Measurements from ENCODE around the gene RBM15.

The RBM15 gene, protein sequence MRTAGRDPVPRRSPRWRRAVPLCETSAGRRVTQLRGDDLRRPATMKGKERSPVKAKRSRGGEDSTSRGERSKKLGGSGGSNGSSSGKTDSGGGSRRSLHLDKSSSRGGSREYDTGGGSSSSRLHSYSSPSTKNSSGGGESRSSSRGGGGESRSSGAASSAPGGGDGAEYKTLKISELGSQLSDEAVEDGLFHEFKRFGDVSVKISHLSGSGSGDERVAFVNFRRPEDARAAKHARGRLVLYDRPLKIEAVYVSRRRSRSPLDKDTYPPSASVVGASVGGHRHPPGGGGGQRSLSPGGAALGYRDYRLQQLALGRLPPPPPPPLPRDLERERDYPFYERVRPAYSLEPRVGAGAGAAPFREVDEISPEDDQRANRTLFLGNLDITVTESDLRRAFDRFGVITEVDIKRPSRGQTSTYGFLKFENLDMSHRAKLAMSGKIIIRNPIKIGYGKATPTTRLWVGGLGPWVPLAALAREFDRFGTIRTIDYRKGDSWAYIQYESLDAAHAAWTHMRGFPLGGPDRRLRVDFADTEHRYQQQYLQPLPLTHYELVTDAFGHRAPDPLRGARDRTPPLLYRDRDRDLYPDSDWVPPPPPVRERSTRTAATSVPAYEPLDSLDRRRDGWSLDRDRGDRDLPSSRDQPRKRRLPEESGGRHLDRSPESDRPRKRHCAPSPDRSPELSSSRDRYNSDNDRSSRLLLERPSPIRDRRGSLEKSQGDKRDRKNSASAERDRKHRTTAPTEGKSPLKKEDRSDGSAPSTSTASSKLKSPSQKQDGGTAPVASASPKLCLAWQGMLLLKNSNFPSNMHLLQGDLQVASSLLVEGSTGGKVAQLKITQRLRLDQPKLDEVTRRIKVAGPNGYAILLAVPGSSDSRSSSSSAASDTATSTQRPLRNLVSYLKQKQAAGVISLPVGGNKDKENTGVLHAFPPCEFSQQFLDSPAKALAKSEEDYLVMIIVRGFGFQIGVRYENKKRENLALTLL

DNA sequence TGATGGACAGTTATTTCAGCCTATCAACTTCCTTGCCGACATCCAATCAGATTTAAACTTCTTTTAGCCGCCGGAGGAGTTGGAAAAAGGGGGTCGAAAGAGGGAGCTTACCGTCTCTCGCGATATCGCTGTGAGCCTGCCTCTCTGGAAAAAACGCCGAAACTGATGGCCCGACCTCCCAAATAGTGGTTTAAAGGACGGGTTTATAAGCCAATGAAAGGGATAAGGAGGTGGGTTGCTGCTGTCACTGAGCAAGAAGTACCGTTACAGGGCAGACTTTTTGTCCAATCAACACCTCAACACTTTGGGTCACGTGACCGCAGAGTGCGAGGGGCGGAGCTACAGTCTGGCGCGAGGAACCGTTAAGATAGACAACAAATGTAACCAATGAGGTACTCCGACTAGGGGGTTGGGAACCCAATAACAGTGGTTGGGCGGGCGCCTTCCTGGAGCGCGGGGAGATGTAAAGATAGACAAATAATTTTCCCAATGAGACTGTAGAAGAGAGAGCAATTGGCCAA is at the start of gene RBM15:
Gene RBM15 (plus strand): TSS at position 492 of the 521 bp plus-strand sequence. CDS start 29 bp downstream, at position 521.
- peak; percentile 96 for DNase-seq

DNA sequence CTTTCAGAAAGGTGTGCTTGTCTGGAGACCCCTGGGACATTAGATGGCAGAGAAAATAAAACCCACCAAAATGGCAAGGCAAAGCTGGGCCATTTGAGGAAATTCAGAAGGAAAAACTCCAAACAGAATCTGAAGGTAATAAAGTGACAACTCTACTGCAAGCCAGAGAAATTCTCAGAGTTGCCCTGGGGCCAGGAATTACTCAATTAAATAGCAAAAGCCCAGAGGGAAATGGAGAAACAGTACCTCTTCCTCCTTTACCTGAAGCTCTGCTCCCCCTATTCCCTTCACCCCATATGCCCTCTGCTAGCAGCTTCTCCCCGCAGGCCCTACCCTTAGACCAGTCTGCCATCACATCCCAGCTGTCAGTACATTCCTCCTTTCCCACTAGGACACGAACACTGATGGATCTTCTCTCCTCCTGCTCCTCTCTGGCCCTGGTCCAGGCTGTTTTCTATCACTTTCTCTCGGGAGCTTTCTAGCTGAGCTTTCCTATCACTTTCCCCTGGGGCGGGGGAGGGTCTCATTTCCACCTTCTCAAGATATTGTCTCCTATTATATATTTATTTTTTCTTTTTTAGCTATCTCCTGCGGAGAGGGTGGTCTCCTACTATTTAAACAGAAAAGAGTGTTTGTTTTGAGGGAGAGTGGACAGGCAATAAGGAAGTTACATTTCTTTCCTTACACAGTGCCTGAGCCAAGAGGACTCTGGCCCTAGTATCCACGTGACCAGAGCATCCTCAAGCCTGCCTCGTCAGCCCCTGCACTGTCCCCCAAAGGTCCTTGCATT is 47.7 kb upstream of the RBM15 start:
- DNase-seq, result no peak

DNA sequence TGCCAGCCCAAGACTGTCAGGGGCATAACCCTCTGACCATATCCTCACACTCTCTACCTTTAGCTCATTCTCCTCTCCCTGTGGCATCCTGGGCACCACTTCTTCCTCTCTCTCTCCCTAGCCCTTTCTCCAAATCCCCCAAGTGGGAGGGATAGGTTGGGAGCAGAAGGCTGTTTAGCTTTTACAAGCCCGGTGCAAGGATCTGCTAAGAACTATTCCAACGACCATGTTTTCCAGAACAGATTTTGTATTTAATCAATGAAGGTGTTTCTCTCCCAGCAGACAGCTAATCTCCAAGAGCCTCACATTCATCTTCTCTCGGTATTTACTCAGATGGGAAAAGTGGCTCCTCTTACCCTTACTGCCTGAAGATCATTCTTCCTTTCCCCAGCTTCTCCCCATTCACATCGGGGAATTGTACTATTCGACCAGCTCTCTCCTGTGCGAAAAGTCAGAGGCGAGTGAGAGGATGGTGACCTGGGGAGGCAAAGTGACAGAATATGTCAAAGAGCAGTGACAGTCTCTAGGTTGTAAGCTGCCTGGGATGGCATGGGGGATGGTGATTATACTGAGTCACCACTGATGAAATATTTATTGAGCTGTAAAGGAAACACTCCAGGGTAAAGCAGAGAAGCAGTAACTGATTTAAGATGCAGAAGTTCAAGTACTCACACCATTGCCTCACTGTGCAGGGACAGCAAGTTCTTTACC is 47.0 kb upstream of the RBM15 start:
- no peak for DNase-seq

DNA sequence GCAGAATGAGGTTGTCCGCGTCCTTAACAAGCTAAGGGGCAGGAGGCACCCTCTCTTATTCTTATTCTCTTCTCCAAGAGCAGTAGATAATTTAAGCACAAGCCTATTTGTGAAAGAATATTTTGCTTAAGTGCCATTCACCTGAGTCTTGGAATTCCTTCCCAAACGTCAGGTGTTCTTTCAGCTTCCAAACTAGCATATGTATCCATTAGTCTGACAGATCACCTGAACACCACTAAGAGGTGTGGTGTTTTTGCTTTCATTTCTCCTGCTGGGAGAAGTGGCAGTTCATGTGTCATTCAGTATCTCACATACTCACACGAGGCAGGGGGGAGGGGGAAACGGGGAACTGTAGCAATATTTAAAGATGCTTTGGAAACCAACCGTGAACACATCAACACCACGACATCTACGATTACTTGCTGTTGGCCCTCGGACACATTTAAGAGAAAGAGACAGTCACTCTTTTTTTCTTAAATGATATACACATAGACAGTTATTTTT is 45.5 kb upstream of the RBM15 start:
- no peak for DNase-seq

DNA sequence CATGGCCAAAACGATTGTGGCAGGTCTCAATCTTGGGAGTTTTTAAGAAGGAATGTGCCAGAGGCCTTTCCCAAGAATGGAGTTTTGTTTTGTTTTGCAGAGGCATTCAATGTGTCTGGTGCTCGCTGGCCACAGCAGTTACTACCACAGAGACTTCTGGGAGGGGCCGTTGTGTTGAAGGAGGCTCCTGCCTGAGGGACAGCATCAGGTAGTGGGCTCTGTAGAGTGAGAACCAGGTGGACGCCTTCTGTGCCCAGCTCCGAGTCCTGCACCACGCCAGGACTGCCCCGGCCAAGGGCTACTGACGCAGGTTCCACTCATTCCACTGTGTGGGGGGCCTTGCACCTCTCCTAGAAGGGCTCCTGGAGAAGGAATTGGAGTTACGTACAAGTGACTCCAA is 44.9 kb upstream of the RBM15 start:
- no peak for DNase-seq

DNA sequence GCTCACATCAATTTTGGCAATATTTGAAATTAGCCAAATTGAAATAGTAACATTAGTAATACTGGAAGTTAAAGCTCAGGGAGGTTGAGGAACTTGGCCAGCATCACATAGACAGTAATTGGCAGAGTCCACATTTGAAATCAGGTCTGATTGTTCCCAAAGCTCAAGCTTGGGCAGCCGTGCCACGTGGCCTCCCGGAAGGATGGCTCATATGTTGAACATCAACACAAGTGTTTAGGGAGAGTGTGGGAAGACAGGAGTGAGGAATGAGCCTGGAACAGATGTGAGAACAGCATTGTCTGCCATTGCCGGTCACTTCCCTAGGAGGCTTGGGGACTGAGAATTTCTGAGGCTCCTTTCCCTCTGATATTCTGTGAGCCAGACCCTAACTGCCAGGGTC is 40.2 kb upstream of the RBM15 start:
- DNase-seq, result no peak

DNA sequence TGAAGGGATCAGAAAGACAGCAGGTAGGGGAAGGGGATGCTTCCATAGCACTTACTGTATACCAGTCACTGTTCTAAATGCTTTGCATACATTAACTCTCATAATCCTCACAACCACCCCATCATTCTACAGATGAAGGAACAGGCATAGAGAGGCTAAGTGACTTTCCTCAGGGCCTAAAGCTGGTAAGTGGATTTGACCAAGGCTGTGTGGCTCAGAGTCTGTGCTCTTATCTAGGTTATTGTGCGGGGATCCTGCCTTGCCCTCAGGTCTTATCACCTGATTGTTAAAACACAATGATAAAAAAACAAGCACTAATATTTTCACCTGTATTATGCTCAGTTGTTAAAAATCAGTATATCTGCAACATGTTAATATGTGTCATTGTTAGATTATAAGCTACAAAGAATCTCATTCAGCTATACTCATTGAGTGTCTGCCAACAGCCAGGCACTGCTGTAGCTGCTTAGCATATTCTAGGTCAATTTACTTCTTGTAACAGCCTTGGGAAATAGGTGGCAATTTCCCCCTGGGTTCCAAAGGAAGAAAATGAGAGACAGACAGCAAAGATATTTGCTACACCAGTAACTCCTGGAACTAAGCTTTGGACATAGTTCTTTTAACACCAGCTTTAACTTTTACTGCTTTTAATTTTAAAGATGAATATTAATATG is 38.6 kb upstream of the RBM15 start:
- no peak for DNase-seq

DNA sequence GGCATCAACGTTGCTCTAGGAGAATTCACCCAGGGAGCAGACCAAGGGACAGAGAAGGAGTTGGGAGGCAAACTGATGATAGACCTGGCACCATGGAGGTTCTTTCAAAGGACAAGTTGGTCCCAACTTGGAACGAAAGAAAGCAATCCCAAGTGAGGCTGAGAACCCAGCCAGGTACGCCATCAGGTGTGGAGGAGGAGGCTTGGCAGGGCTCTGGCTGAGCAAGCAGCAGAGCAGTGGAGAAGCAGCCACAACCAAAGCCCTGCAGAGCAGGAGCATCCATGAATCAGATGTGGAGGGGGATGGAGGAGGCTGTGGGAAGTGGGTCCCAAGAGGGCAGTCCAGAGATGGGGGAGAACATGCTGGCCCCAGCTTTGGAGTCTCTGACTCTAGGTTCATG is 36.3 kb upstream of the RBM15 start:
- no peak for DNase-seq

DNA sequence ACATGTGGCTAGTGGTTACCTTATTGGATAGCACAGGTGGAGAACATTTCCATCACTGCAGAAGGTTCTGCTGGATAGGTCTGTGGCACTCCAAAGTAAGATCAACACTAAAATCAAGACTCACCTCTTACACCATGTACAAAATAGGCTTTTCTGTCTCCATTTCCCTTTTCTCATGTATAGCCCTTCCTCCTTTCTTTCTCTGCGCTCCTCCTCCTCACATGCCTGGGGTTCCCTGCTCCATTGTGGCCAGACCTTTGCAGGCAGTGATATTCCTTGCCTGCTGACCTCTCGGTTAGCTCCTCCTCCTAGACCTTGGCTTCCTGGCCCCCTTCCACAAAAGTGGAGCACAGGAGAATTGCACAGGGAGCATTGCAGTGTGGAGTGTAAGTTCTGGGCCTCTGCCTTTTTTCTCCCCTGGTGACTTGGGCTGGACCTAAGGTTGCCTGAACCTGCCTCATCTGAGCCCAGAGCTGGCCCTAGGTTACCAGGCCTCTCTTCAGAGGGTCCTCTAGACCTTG is 33.2 kb upstream of the RBM15 start:
- no peak for DNase-seq

DNA sequence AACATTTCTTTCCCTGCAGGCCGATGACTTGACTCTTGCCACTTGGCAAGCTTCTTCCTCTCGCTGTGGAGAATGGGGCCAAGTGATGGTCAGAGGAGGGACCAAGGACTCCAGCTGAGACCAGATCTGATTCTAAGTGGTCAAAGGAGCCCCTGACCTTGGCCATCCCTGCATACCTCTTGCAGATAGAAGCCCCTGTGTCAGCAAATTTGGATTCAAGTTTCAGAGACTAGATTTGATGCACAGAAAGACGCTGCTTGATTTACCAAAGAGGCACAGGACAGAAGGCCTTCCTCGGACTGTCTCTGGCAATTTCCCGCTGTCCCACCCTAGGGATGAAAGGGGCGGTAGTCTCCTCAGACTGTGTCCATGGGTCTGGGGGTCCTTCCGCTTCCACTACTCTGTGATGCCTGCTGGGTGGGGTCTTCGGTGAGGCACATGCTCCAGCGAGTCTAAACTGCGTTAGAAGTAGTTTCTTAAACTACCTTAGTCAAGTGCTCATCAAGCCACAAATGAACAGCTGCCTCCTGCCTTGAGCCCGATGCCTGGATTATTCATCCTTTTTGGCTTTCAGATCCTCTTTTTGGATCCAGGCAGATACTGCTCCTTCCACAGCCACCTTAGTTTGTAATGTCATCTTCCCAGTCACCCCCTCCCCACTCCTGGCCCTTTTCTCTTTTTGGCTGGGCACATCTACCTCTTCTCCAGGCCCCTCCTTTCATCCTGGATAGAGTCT is 31.8 kb upstream of the RBM15 start:
- no peak for DNase-seq

DNA sequence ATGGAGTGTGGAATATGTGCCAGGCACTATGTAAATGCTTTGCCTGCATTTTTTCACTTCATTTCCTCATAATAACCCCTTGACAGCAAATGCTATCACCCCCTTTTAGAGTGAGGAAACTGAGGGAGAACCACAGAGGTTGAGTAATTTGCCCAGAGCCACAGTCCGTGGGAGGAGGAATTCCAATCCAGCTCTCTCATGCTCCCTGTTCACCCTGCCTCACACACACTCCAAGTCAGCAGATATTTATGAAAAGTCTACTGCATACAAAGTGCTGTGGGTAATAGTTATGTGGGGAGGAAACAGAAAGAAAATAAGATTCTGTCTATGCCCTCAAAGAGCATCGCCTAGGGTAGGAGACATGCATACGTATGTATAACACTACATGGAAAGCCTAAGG is 30.9 kb upstream of the RBM15 start:
- DNase-seq, result no peak

DNA sequence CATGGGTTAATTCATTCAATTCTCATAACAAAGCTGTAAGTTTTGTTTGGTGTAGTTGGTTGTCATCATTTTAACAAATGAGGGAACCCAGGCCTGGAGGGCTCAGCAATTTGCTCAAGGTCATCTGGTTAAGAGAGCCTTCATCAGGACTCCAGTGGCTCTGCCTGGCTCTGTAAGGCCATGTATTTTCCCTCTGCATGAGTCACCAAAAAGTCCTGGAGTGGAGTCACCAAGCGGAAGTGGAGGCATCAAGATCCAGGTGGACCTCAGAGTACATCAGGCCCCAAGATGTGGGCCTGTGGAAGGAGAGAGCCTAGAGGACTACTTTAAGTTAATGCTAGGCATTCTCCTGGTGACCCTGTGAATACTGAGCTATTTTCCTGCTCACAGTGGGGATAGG is 30.0 kb upstream of the RBM15 start:
- no peak for DNase-seq

DNA sequence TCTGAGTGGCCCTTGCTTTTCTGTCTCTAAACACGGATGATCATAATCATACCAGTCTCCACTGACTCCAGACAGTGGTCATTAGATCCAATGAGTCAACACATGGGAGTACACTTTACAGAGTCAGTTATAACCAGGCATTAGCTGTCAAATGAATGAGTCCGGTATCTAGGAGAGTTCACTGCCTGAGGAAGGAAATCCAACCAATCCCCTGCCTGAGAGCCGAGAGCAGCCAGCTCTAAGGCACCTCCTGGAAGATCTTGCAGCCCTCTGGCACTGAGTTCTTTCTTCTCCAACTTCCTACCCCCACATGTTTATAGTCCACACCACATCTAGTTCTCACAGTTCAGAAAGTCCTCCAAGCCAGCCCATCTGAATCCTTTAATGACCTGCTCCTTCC is 29.4 kb upstream of the RBM15 start:
- DNase-seq, result no peak

DNA sequence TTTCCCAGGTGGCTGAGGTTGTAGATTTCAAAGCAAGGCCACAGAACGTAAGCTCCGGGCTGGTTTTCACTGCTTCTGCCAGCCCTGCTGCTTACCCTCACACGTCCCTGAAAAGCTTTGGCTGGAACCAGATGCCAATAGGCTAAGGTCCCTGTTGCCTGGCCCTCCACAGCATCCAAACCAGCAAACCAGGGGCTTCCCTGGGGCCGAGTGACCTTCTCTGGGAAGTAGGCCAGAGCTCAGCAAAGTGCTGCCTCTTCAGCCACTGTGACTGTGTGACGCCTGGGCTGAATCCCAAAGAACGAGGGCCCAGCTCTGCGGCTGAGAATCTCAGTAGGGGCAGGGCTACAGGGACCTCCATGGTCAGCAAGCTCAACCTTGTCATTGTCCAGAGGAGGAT is 28.9 kb upstream of the RBM15 start:
- DNase-seq, result no peak

DNA sequence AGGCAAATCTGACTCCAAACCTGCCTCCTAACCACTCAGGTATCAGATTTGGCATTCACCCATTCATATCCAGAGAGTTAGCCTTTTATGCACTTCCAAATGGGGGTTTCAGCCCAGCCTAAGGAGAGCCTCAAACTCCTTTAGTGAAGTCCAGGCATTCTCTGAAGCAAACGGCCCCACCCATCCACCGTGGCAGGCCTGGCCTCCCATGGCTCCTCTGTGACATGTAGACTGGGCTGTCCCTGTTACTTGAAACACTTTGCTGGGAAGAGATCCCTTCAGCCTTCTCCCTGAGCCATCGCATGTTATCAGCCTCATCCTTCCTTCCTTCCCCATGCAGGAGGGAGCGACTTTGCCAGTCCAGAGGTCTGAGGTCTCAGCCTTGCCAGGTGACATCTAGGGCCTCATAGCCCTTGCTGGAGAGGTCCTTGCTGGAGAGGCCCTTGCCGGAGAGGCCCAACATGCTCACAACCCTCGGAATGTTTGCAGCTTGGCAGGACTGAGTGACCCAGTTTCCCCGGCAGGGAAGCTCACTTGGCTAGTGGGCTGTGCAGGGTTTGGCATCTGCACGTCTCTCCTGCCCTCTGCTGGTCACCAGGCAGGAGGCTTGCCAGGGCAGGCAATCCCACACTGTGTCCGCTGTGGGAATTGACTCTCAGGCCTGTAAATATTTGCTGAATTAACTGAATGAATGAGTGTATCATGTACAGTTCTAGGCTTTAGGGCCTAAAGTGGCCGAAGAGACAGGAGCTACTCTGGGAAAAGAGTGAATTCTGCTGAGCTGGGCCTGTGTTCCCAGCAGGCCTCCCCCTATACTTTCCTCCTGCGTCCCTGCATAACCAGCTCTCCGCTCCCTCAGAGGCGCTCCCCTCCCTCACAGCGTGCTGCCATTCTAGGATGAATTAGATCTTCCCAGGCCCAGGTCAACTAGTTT is 26.7 kb upstream of the RBM15 start:
- peak; percentile 83 for DNase-seq

DNA sequence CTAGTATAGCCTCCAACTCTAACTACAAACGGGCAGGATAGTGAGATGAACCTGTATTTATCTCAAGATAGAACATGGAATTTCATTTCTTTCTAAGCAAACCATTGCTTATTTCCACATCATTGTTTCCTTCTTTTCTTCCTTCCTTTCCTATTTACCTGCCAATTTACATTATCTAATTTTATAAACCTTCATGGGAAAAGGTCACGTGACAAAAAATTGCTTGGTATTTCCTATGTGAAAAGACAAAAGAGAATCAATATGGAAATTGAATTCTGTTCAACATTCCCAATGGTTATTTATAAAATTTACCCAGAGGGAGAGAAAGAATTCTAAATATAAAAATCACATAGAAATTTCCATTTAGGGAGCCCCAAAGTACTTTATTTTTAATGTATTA is 22.4 kb upstream of the RBM15 start:
- no peak for DNase-seq

DNA sequence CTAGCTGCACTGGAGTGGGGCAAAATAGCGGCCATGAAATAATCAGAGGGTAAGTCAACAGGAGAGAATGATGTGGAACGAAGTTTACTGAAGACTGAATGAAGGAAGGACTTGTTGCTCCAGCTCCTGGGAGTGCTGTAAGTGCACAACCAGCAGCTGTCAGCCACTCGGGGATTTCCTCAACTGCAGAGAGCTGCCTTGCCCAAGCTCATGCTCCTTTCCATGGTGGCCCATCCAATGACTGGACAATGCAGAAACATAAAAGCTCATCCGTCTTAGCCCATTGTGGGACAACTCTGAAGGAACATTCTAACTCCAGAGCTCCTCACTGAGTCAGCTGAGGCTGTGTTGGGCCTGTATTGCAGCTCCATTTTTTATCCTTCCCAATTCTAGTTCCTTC is 21.1 kb upstream of the RBM15 start:
- no peak for DNase-seq

DNA sequence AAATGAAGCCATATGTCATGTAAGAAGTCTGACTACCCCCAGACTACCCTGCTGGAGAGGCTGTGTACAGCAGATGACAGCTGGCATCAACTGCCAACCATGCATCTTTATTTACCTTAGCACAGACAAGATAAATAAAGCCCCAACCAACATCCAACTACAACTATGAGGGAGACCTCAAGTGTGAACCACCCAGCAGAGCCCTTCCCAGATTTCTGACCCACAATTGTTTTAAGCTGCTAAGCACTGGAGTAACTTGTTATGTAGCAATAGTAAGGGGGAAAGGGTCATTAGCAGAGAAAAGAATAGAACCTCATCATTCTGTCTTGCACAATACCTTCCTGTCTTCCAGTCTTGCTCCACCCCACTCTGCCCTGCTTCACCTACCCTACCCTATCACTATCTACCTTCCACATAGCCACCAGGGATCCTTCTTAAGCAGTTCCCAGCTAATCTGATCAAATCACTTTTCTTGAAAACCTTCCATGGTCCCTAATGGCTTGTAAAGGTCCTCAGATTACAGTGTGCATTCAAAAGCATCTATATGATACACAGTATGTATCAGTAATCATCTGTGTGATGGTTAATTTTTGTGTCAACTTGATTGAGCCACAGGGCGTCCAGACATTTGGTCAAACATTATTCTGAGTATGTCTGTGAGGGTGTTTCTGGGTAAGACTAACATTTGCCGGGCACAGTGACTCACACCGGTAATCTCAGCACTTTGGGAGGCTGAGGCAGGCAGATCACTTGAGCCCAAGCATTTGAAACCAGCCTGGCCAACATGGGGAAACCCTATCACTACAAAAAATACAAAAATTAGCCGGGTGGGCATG is 19.6 kb upstream of the RBM15 start:
- DNase-seq, result no peak

All from stimulated activated CD4-positive, alpha-beta T cell treated with anti-CD3 and anti-CD28 coated beads, Interleukin-15, amount 100 ng/mL, for 24 hours (primary cell).